Measurements from ENCODE around the gene CENPP. TPM values are rescaled to one million over a fixed set of nuclear protein-coding genes. Genes with fewer than 3 reads are reported as not detected.
A peak's percentile ranks its signal among the peaks of the same experiment; 100 is the strongest.

Gene CENPP
- total RNA-seq, 1 experiment from 2014 or later, result 14.3 TPM

- peak overlapping the region; percentile 99 for H3K4me3 Mint-ChIP-seq
- H3K27ac Mint-ChIP-seq, result peak overlapping the region; percentile 14; the same call in 1 of the 2 replicates
- CTCF ChIA-PET, result interaction anchor here (0.6 to 1.8 kb wide), 3 partner anchors 177 to 346 kb away, joined by 3 to 6 read pairs (median 3); partner anchors contain the start of gene IPPK
- H3K9me3 Mint-ChIP-seq, result no peaks in the 10 kb centered on the region
- peaks cover 30% of the 10 kb centered on the region for H3K36me3 Mint-ChIP-seq
- H3K4me1 Mint-ChIP-seq, result peaks cover 27% of the 10 kb centered on the region
- POLR2A ChIA-PET, result interaction anchor here (0.6 kb wide), 1 partner anchor 269 kb away, joined by 3 read pairs; no protein-coding TSS in a partner anchor
- DNase-seq (ENCODE audit: low spot score) (no peak), ATAC-seq (no peak)
- H3K27me3 Mint-ChIP-seq (ENCODE audit: low read depth), result no peaks in the 10 kb centered on the region
- TF ChIP-seq HMGA2 (CRISPR knock-in tag; IDR thresholded peaks at IDR 0.05), result no peak
- TF ChIP-seq SMAD3 (CRISPR knock-in tag; IDR thresholded peaks at IDR 0.05; ENCODE audit: borderline replicate concordance), result no peak
- TF ChIP-seq, protein P1, sequence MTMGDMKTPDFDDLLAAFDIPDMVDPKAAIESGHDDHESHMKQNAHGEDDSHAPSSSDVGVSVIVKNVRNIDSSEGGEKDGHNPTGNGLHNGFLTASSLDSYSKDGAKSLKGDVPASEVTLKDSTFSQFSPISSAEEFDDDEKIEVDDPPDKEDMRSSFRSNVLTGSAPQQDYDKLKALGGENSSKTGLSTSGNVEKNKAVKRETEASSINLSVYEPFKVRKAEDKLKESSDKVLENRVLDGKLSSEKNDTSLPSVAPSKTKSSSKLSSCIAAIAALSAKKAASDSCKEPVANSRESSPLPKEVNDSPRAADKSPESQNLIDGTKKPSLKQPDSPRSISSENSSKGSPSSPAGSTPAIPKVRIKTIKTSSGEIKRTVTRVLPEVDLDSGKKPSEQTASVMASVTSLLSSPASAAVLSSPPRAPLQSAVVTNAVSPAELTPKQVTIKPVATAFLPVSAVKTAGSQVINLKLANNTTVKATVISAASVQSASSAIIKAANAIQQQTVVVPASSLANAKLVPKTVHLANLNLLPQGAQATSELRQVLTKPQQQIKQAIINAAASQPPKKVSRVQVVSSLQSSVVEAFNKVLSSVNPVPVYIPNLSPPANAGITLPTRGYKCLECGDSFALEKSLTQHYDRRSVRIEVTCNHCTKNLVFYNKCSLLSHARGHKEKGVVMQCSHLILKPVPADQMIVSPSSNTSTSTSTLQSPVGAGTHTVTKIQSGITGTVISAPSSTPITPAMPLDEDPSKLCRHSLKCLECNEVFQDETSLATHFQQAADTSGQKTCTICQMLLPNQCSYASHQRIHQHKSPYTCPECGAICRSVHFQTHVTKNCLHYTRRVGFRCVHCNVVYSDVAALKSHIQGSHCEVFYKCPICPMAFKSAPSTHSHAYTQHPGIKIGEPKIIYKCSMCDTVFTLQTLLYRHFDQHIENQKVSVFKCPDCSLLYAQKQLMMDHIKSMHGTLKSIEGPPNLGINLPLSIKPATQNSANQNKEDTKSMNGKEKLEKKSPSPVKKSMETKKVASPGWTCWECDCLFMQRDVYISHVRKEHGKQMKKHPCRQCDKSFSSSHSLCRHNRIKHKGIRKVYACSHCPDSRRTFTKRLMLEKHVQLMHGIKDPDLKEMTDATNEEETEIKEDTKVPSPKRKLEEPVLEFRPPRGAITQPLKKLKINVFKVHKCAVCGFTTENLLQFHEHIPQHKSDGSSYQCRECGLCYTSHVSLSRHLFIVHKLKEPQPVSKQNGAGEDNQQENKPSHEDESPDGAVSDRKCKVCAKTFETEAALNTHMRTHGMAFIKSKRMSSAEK (CRISPR knock-in tag; IDR thresholded peaks at IDR 0.05; ENCODE audit: borderline replicate concordance), result no peak
- no peak for TF ChIP-seq TEAD4 (CRISPR knock-in tag; IDR thresholded peaks at IDR 0.05)
- TF ChIP-seq ARID4B (CRISPR knock-in tag; IDR thresholded peaks at IDR 0.05; ENCODE audit: borderline replicate concordance), result no peak
- TF ChIP-seq, protein P2, sequence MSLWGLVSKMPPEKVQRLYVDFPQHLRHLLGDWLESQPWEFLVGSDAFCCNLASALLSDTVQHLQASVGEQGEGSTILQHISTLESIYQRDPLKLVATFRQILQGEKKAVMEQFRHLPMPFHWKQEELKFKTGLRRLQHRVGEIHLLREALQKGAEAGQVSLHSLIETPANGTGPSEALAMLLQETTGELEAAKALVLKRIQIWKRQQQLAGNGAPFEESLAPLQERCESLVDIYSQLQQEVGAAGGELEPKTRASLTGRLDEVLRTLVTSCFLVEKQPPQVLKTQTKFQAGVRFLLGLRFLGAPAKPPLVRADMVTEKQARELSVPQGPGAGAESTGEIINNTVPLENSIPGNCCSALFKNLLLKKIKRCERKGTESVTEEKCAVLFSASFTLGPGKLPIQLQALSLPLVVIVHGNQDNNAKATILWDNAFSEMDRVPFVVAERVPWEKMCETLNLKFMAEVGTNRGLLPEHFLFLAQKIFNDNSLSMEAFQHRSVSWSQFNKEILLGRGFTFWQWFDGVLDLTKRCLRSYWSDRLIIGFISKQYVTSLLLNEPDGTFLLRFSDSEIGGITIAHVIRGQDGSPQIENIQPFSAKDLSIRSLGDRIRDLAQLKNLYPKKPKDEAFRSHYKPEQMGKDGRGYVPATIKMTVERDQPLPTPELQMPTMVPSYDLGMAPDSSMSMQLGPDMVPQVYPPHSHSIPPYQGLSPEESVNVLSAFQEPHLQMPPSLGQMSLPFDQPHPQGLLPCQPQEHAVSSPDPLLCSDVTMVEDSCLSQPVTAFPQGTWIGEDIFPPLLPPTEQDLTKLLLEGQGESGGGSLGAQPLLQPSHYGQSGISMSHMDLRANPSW (CRISPR knock-in tag; conservative IDR thresholded peaks at IDR 0.05; ENCODE audit: low read depth), result no peak
- TF ChIP-seq E2F4 (CRISPR knock-in tag; IDR thresholded peaks at IDR 0.05; ENCODE audit: borderline replicate concordance, low read depth), result no peak
- no peak for TF ChIP-seq AFF4 (CRISPR knock-in tag; IDR thresholded peaks at IDR 0.05; ENCODE audit: borderline replicate concordance)
- no peak for TF ChIP-seq ATF2 (CRISPR knock-in tag; IDR thresholded peaks at IDR 0.05; ENCODE audit: borderline replicate concordance, low read depth)
Measured at GRCh38 chr9:92324431-92324830, 1.3 kb upstream of the CENPP start.
